22Rv1 (cell line): Measurements from ENCODE around the gene GFPT1.

Experiments used
- CTCF ChIP-seq: fragments of 450-650 bp; IDR thresholded peaks from 2 replicates; pipeline ENCODE4 v1.5.1; 2017; ENCODE audit warnings: mild to moderate bottlenecking
- ZFX ChIP-seq: fragments of 450-650 bp; IDR thresholded peaks from 2 replicates; pipeline ENCODE4 v1.6.1; 2017; ENCODE audit warnings: antibody characterized with exemption, borderline replicate concordance

GRCh38 chr2:69416147-69416546 lies 29.1 kb upstream of the GFPT1 start:
- TF ChIP-seq ZFX (no peak), CTCF (no peak)
